Thyroid gland (tissue), 4 donors: ENCODE measurements around the gene MESP1.

Experiments
- POLR2A ChIP-seq, 2 donors: fragments of 450-650 bp; IDR thresholded peaks; one replicate each; pipeline ENCODE4 v1.6.1; 2017; ENCODE audit warnings: antibody characterized with exemption in 2 of 2, mild to moderate bottlenecking in 2 of 2, moderate library complexity in 1 of 2
- TF ChIP-seq, protein P1 (sequence below), 6 experiments: fragments of 200-600 bp in 3 of 6; fragments of 450-650 bp in 3 of 6; sonication (generic) in 3 of 6; IDR thresholded peaks; one replicate each; pipeline ENCODE4 v1.5.1; 2016 to 2019; ENCODE audit warnings: antibody characterized with exemption in 6 of 6, mild to moderate bottlenecking in 2 of 6, inconsistent platforms in 1 of 6, moderate library complexity in 1 of 6

GRCh38 chr15:89794627-89795241 is 43.7 kb upstream of the MESP1 start:
- TF ChIP-seq, protein P1, sequence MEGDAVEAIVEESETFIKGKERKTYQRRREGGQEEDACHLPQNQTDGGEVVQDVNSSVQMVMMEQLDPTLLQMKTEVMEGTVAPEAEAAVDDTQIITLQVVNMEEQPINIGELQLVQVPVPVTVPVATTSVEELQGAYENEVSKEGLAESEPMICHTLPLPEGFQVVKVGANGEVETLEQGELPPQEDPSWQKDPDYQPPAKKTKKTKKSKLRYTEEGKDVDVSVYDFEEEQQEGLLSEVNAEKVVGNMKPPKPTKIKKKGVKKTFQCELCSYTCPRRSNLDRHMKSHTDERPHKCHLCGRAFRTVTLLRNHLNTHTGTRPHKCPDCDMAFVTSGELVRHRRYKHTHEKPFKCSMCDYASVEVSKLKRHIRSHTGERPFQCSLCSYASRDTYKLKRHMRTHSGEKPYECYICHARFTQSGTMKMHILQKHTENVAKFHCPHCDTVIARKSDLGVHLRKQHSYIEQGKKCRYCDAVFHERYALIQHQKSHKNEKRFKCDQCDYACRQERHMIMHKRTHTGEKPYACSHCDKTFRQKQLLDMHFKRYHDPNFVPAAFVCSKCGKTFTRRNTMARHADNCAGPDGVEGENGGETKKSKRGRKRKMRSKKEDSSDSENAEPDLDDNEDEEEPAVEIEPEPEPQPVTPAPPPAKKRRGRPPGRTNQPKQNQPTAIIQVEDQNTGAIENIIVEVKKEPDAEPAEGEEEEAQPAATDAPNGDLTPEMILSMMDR (IDR thresholded peaks at IDR 0.05): no peak
- TF ChIP-seq POLR2A (IDR thresholded peaks at IDR 0.05): no peak
